GM12865 (cell line): ENCODE data around the gene WNT6.
"Not testable (repeated sequence)": the region's sequence is repeated elsewhere in the genome, so short reads cannot be mapped to it uniquely, and the experiment has no call there.

Experiments used
- DNase-seq: peaks from one replicate; pipeline ENCODE4 v3.0.0; 2010; ENCODE audit warnings: low read depth
- H3K4me3 ChIP-seq: 2 replicates; pipeline ENCODE4 v1.5.1; 2011; ENCODE audit warnings: mild to moderate bottlenecking, low read depth, low read length, control low read depth
- CTCF ChIP-seq: IDR thresholded peaks from 2 replicates; pipeline ENCODE4 v1.5.1; 2011; ENCODE audit warnings: low read length, control low read depth, low read depth, inconsistent platforms; ENCODE audit not compliant: insufficient read depth; ENCODE audit errors: missing control alignments

WNT6 gene

GRCh38 chr2:218833023-218833609 lies 26.5 kb upstream of the WNT6 start:
- TF ChIP-seq CTCF = no peak
- DNase-seq = no peak
- H3K4me3 ChIP-seq = no peak overlapping the region

- DNase-seq = no peak
- H3K4me3 ChIP-seq = no peak overlapping the region
- no peak for TF ChIP-seq CTCF
Measured at GRCh38 chr2:218834685-218835084, 24.9 kb upstream of the WNT6 start.

GRCh38 chr2:218837495-218837894 lies 22.1 kb upstream of the WNT6 start:
- H3K4me3 ChIP-seq = no peak overlapping the region
- DNase-seq = no peak
- TF ChIP-seq CTCF = no peak

- no peak overlapping the region for H3K4me3 ChIP-seq
- DNase-seq = no peak
- TF ChIP-seq CTCF = no peak
Measured at GRCh38 chr2:218839430-218839829, 20.2 kb upstream of the WNT6 start.

GRCh38 chr2:218839888-218840287 lies 19.7 kb upstream of the WNT6 start:
- no peak for TF ChIP-seq CTCF
- no peak overlapping the region for H3K4me3 ChIP-seq
- DNase-seq = no peak

GRCh38 chr2:218844334-218844733 lies 15.3 kb upstream of the WNT6 start:
- not testable (repeated sequence) for DNase-seq, H3K4me3 ChIP-seq

GRCh38 chr2:218846963-218847362 lies 12.6 kb upstream of the WNT6 start:
- DNase-seq, H3K4me3 ChIP-seq: not testable (repeated sequence)

- no peak for TF ChIP-seq CTCF
- H3K4me3 ChIP-seq = no peak overlapping the region
- no peak for DNase-seq
Measured at GRCh38 chr2:218849721-218850120, 9.9 kb upstream of the WNT6 start.
